Measurements from ENCODE around the gene TARS2.

TARS2 gene

DNA sequence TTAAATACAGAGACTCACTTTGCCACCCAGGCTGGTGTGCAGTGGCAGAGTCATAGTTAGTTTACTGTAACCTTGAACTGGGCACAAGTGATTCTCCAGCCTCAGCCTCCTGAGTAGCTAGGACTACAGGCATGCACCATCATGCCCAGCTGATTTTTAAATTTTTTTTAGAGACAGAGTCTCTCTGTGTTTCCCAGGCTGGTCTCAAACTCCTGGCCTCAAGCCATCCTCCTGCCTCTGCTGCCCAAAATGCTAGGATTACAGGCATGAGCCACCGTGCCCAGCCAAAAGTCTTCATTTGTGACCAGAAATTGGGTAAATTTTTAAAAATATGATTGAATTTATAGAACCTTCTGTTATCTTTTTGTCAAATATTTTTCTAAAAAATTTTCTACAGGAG is 17.9 kb upstream of the TARS2 start:
- DNase-seq (ENCODE audit: low read depth, low spot score): no peak
- POLR2A ChIA-PET: no interaction called here
- TF ChIP-seq, protein P1, sequence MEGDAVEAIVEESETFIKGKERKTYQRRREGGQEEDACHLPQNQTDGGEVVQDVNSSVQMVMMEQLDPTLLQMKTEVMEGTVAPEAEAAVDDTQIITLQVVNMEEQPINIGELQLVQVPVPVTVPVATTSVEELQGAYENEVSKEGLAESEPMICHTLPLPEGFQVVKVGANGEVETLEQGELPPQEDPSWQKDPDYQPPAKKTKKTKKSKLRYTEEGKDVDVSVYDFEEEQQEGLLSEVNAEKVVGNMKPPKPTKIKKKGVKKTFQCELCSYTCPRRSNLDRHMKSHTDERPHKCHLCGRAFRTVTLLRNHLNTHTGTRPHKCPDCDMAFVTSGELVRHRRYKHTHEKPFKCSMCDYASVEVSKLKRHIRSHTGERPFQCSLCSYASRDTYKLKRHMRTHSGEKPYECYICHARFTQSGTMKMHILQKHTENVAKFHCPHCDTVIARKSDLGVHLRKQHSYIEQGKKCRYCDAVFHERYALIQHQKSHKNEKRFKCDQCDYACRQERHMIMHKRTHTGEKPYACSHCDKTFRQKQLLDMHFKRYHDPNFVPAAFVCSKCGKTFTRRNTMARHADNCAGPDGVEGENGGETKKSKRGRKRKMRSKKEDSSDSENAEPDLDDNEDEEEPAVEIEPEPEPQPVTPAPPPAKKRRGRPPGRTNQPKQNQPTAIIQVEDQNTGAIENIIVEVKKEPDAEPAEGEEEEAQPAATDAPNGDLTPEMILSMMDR (IDR thresholded peaks at IDR 0.05; ENCODE audit: insufficient read depth, low read length, missing control alignments): no peak
- no peak overlapping the region for H3K4me3 ChIP-seq (ENCODE audit: low read depth, low read length)
- CTCF ChIA-PET: interaction anchor here (0.7 to 2.6 kb wide), 6 partner anchors 12 to 214 kb away, joined by 3 to 8 read pairs (median 5); partner anchors contain the start of gene FALEC

DNA sequence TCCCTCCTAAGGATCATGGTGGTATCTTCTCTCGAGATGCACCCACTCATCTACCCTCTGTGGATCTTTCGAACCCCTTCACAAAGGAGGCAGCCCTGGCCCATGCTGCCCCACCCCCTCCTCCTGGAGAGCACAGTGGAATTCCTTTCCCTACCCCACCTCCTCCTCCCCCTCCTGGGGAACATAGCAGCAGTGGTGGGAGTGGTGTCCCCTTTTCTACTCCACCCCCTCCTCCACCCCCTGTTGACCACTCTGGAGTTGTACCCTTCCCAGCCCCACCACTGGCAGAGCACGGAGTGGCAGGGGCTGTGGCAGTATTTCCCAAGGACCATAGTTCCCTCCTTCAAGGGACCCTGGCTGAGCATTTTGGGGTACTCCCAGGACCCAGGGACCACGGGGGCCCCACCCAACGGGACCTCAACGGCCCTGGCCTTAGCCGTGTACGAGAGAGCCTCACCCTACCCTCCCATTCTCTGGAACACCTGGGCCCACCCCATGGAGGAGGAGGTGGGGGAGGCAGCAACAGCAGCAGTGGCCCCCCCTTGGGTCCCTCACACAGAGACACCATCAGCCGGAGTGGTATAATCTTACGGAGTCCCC is 14.5 kb upstream of the TARS2 start:
- TF ChIP-seq, protein P1 (IDR thresholded peaks at IDR 0.05; ENCODE audit: insufficient read depth, low read length, missing control alignments): no peak
- ChIA-PET CTCF (interaction anchor here (1.3 to 1.6 kb wide), 2 partner anchors 9 to 60 kb away, joined by 4 to 5 read pairs; no protein-coding TSS in a partner anchor), POLR2A (no interaction called here)
- no peak overlapping the region for H3K4me3 ChIP-seq (ENCODE audit: low read depth, low read length)
- DNase-seq (ENCODE audit: low read depth, low spot score): no peak

DNA sequence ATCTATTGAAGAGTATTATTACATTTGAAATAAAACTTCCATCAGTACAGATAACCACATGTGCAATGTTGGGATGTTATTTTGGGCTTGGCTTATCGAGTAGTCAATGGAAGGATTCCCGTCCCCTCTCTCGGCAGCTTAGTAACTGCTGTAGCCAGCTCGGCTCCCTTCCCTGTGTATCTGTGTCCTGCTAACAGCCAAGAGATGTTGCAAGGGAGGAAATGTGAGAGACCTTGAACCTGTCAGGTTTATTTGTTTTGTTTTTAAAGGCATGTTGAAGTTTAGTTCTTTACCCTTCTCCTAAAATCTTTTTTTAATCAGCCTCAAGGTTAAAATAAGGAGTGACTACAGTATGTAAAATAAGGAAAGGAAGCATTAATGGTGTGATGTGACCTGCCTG is 13.6 kb upstream of the TARS2 start:
- TF ChIP-seq, protein P1 (IDR thresholded peaks at IDR 0.05; ENCODE audit: insufficient read depth, low read length, missing control alignments): no peak
- no peak overlapping the region for H3K4me3 ChIP-seq (ENCODE audit: low read depth, low read length)
- ChIA-PET POLR2A (no interaction called here), CTCF (interaction anchor here (1.9 kb wide), 1 partner anchor 10 kb away, joined by 7 read pairs; no protein-coding TSS in a partner anchor)
- no peak for DNase-seq (ENCODE audit: low read depth, low spot score)

DNA sequence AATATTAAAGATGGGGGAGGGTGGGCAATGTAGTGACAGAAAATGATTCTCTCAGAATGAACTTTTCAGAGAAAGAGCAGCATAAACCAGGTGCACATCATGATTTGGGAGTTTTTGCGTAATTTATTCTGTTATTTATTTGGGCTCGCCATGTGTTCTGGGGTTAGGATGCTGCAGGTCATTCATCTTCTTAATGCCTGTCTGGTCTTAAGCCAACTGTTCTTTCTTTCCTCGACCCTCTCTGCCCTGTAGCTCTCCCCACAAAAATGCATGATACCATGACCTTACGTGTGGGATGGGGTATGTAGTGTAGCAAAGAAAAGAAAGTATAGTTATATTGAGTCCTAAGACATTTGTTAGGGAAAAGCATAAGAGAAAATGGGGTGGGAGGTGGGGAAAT is 12.3 kb upstream of the TARS2 start:
- no peak overlapping the region for H3K4me3 ChIP-seq (ENCODE audit: low read depth, low read length)
- TF ChIP-seq, protein P1 (IDR thresholded peaks at IDR 0.05; ENCODE audit: insufficient read depth, low read length, missing control alignments): no peak
- ChIA-PET CTCF (interaction anchor here (1.0 to 1.9 kb wide), 3 partner anchors 9 to 11 kb away, joined by 4 to 7 read pairs (median 5); no protein-coding TSS in a partner anchor), POLR2A (no interaction called here)
- no peak for DNase-seq (ENCODE audit: low read depth, low spot score)

DNA sequence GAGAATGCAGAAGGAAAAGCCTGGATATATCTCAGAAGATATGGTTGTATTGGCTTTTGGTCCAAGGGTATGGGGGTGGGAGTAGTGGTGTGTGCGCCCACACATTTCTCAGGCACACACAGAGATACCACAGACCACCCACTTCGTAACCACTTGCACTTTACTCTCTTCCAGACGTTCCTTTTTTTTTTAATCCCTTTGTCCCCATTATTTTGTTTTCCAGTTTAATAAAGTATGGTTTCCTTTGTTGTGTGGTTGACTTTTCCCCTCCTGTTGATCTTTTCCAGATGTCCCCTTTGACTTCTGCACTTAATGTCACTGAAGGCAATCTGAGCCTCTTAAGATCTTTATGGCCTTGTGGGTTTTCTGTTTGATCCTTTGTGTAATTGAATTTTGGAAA is 10.5 kb upstream of the TARS2 start:
- CTCF ChIA-PET: no interaction called here
- DNase-seq (ENCODE audit: low read depth, low spot score): no peak
- H3K4me3 ChIP-seq (ENCODE audit: low read depth, low read length): no peak overlapping the region
- POLR2A ChIA-PET: no interaction called here
- TF ChIP-seq, protein P1 (IDR thresholded peaks at IDR 0.05; ENCODE audit: insufficient read depth, low read length, missing control alignments): no peak

DNA sequence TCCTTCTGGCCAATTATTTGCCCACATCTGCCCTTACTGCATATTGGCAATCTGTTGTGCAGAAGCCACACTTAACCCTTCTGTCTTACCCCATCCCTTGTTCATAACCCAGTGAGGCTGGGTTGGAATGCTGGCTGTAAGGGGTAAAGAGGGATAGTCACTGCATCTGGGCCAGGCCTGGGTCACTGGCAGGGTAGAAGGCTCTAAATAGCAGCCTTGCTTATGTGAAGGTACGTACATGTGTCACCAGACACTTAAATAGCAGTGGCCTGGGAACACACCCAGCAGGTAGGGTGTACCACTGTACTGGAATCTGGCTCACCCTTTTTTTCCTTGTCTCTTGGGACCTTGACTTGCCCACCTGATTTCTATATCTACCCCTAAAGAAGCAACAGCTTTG is 9.9 kb upstream of the TARS2 start:
- POLR2A ChIA-PET: no interaction called here
- TF ChIP-seq, protein P1 (IDR thresholded peaks at IDR 0.05; ENCODE audit: insufficient read depth, low read length, missing control alignments): no peak
- CTCF ChIA-PET: interaction anchor here (1.0 kb wide), 1 partner anchor 10 kb away, joined by 3 read pairs; the partner anchor contains the start of gene TARS2
- no peak for DNase-seq (ENCODE audit: low read depth, low spot score)
- H3K4me3 ChIP-seq (ENCODE audit: low read depth, low read length): no peak overlapping the region
